IPS-NIHi11 (cell line): Measurements from ENCODE around the gene LILRA5.
"Not testable (repeated sequence)": the region's sequence is repeated elsewhere in the genome, so short reads cannot be mapped to it uniquely, and the experiment has no call there.

Experiments
- DNase-seq: peaks from one replicate; pipeline ENCODE4 v3.0.0; 2012; ENCODE audit warnings: mixed read lengths, low spot score

LILRA5 gene

DNA sequence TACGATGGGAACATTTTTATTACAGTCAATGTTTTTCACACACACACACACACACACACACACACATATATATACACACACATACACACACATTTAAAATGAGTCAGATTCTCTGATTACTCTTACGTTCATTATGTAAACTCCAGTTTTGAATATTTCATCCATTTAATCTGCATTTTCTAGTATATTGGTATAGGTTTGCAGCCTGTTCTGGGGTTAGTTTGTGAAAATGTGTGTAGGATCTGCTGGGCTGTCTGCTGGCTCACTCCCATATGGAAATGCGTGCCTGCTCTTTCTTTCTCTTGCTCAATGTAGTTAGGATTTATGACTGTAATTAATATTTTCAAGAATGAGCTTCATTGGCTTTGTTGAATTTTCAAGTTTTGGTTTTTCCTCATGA, 39.1 kb downstream of the LILRA5 start:
- no peak for DNase-seq

DNA sequence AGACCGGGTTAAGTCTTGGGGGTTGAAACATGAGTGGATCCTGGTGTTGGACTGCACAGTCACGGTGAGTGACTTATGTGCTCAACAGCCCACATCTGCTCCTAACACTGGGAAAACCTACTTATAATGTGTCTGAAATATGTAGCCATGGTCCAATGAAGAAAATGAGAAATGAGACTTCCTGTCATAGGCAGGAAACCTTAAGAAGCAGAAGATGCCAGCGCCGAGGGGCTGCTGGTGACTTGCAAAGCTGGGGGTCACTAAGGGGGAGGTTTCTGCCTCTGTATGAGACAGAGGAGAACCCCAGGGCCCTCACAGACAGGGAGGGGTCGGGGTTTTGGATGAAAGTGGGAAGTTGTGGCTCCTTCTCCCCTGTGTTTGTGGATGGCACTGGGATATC, 40.8 kb downstream of the LILRA5 start:
- DNase-seq = not testable (repeated sequence)

DNA sequence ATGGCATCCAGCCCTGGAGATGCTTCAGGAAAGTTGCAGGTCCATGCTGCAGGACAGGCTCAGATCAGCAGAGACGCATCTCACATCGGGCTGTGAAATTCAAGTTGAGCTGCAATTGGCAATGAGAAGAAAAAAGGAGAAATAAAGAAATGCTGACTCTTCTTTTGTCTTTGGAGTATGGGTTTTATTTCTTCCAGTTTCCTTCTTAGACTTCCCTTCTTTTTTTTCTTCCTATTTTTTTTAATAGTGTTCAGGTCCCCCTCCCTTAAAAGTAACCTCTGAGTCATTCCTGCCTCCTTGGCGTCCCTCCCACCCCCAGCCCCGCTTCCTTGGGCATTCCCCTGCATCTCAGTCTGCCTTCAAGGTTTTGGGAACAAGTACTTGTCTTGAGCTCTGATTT, 41.4 kb downstream of the LILRA5 start:
- not testable (repeated sequence) for DNase-seq

DNA sequence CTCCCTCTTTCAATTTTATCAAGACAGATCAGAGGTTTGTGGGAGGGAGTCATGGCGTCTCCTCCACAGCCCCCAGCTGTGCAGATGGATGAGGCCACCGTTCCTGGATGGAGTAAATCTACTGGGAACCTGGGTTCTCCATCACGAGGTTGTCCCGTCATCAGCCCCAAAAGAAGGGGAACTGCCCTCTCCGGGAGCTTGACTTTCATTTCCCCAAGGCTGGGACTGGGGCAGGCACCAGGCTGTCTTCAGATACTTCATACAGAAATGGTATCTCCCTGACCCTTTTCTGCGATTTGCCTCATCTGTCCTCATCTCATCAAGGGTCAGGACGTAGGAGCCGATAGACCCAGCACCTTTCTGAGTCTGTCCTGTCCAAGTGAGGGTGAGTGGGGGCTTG, 41.9 kb downstream of the LILRA5 start:
- no peak for DNase-seq

DNA sequence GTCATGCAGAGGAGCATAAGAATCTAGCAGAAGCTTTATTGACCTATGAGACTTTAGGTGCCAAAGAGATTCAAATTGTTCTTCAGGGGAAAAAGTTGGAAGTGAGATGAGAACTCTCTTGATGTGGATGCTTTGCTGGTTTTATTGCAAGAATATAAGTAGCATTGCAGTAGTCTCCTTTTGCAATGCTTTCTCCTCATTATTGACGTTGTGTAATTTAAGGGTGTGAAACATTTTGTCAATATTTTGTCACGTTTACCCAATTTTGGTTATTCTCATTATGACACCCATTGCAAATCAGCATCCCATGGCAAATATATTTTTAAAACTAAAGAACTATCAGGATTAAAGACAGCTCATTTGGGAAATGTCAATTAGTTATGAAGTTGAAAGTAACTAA, 44.0 kb downstream of the LILRA5 start:
- no peak for DNase-seq

DNA sequence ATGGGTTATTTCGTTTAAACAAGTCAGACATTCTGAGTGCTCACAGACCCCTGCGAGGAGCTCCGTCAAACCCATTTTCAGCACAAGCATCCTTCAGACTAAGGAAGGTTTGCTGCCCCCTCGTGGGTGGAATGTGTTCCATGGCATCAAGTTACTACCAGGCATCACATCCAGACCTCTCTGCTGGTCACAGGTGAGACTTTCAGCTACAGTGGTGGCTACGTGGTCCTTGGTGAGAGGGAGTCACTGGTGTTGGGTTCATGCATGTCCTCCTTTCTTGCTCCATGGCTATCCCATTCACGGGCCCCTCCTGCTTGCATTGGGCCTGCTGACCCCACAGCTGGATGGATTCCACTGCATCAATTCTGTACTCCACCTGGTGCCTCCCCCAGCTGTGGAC, 46.8 kb downstream of the LILRA5 start:
- peak; percentile 83 for DNase-seq

DNA sequence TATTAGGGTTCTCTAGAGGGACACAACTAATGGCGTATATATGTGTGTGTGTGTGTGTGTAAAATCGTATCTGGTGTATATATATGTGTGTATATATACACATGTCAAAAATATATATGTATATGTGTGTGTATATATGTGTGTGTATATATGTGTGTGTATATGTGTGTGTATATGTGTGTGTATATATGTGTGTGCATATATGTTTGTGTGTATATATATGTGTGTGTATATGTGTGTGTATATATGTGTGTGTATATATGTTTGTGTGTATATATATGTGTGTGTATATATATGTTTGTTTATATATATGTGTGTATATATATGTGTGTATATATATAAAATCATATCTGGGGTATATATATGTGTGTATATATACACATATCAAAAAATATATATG, 50.5 kb downstream of the LILRA5 start:
- DNase-seq = no peak

DNA sequence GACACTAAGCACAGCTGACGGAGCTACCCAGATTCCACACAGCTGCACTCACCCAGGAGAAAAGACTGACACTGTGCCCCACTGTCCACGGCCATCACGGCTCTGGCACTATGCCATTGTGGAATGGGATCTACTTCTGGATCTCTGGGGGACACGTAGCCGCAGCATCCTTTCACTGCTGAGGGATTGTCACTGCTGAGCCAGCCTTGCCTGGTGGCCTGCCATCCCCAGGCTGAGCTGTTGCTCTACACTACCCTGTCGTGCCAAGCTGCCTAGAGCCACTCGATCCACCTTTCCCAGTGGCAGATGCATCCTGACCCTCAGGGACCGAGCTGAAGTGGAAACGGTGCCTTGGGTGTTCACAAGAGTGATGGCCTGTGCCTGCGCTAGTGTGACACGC, 50.9 kb downstream of the LILRA5 start:
- no peak for DNase-seq

DNA sequence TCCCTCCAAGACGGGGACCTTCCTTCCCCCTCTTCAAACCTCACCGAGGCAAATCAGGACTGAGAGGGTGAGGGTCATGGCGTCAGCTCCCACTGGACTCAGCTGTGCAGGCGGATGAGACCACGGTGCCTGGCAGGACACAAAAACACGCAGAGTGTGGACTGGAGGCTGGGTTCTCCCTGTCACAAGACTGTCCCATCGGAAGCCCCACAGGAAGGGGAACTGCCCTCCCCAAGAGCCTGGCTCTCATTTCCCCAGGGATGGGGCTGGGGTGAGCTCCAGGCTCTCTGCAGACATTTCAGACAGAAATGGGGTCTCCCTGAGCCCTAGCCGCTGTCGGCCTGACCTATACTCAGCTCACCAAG, 55.9 kb downstream of the LILRA5 start, which contains the start of gene LILRB5:
Gene LILRB5 (minus strand): TSS at position 158 of the 365 bp plus-strand sequence. CDS start 80 bp downstream, at position 78.
- no peak for DNase-seq
